BJ (cell line): ENCODE results near the gene PTPRM. TPM values are rescaled to one million over a fixed set of nuclear protein-coding genes. Genes with fewer than 3 reads are reported as not detected.

ENCODE experiments used
- CTCF ChIA-PET: fragments of 350-600 bp; formaldehyde crosslinking; extraction: SDS; loops from one replicate; lab custom pipeline; 2021; ENCODE audit warnings: antibody characterized with exemption, inconsistent platforms; lab: Yijun Ruan, JAX
- POLR2A ChIA-PET: fragments of 300-600 bp; sonication (Branson Sonifier 250); formaldehyde crosslinking; extraction: SDS; loops from one replicate; lab custom pipeline; 2021; ENCODE audit warnings: antibody characterized with exemption; lab: Charles Lee
- DNase-seq: peaks from one replicate; pipeline ENCODE4 v3.0.0-alpha.2; 2011; ENCODE audit warnings: low read depth
- H3K27me3 ChIP-seq: 2 replicates; pipeline ENCODE4 v1.6.0; 2011; ENCODE audit warnings: low read length; ENCODE audit not compliant: control insufficient read depth, insufficient read depth
- H3K36me3 ChIP-seq: 2 replicates; pipeline ENCODE4 v1.5.1; 2011; ENCODE audit warnings: low read length; ENCODE audit not compliant: control insufficient read depth, insufficient read depth
- H3K4me3 ChIP-seq: 2 replicates; pipeline ENCODE4 v1.5.1; 2011; ENCODE audit warnings: low read depth, mild to moderate bottlenecking, control low read depth, low read length
- polyA plus RNA-seq: library from polyadenylated mRNA; depleted of rRNA; stranded (reverse); fragments of >200 nt; gene quantifications from 2 replicates; pipeline ENCODE4 v1.2.3, GENCODE V29; 2011
- TF ChIP-seq, protein P1 (sequence below): IDR thresholded peaks from 2 replicates; pipeline ENCODE4 v1.5.1; 2011; ENCODE audit warnings: low read depth, mild to moderate bottlenecking, control low read depth, inconsistent platforms, low read length, moderate library complexity; ENCODE audit not compliant: insufficient read depth

Gene PTPRM
- polyA plus RNA-seq, 1 experiment, result 149 TPM

DNA sequence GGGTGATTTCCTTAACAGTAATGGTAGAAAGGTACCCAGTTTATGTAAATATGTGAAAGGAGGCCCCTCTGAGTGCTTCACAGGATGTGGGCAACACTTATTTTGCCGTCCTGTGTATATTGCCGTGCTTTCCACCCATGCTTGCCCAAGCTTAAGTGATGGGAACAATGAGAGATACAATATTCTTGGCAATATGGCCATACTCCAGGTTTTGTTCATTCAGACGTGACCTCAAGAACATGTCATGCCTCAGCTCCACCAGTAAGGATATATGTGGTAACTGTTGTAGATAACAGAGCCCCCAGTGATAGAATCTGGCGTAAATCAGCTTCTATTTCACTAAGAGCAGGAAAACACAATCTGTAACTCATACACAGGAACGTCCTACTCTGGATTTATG, 318.7 kb downstream of the PTPRM start:
- TF ChIP-seq, protein P1, sequence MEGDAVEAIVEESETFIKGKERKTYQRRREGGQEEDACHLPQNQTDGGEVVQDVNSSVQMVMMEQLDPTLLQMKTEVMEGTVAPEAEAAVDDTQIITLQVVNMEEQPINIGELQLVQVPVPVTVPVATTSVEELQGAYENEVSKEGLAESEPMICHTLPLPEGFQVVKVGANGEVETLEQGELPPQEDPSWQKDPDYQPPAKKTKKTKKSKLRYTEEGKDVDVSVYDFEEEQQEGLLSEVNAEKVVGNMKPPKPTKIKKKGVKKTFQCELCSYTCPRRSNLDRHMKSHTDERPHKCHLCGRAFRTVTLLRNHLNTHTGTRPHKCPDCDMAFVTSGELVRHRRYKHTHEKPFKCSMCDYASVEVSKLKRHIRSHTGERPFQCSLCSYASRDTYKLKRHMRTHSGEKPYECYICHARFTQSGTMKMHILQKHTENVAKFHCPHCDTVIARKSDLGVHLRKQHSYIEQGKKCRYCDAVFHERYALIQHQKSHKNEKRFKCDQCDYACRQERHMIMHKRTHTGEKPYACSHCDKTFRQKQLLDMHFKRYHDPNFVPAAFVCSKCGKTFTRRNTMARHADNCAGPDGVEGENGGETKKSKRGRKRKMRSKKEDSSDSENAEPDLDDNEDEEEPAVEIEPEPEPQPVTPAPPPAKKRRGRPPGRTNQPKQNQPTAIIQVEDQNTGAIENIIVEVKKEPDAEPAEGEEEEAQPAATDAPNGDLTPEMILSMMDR, result no peak
- CTCF ChIA-PET, result interaction anchor here (1.1 kb wide), 1 partner anchor 13 kb away, joined by 4 read pairs; no protein-coding TSS in a partner anchor
- Histone ChIP-seq H3K27me3 (no peaks in the 10 kb centered on the region), H3K4me3 (no peak overlapping the region), H3K36me3 (no peaks in the 10 kb centered on the region)
- POLR2A ChIA-PET, result no interaction called here
- DNase-seq, result no peak

DNA sequence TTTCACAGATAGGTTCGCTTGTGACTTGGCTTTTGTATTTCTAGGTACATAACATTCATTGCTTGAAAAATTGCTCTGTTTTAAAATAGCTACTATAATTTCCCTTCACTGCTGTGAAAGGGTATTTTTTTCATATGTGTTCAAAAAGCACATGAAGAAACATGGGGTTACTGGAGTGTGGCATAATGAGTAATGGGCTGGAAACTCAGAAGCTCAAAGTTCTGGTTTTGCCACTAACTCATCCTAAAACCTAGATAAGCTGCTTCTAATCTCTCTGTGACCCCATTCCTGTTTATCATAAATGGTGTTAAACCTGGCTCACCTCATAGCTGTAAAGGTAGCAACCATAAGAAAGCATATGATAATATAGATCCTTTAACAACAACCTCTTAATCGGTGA, 319.3 kb downstream of the PTPRM start:
- Histone ChIP-seq H3K36me3 (no peaks in the 10 kb centered on the region), H3K27me3 (no peaks in the 10 kb centered on the region), H3K4me3 (no peak overlapping the region)
- ChIA-PET CTCF (interaction anchor here (1.1 kb wide), 2 partner anchors 15 to 96 kb away, joined by 3 read pairs; no protein-coding TSS in a partner anchor), POLR2A (no interaction called here)
- no peak for DNase-seq
- TF ChIP-seq, protein P1, result no peak

DNA sequence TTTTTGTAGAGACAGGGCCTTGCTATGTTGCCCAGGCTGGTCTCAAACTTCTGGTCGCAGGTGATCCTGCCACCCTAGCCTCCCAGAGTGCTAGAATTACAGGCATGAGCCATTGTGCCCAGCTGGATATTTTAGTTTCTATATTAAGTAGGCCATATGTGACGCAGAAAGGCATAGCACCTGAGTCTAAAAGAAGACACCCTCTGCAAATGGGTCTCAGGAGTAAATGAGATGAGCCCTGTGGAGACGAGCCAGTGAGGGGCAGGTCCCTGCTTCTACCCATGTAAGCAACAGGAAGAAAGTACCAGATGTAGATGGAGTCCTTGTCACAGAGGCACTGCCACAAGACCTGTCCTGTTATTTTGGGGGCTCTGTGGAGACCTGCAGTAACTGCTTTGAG, 322.4 kb downstream of the PTPRM start:
- H3K27me3 ChIP-seq, result no peaks in the 10 kb centered on the region
- DNase-seq, result no peak
- CTCF ChIA-PET, result no interaction called here
- H3K4me3 ChIP-seq, result no peak overlapping the region
- H3K36me3 ChIP-seq, result no peaks in the 10 kb centered on the region
- TF ChIP-seq, protein P1, result no peak
- POLR2A ChIA-PET, result no interaction called here

- POLR2A ChIA-PET, result no interaction called here
- CTCF ChIA-PET, result no interaction called here
- DNase-seq, result no peak
- H3K36me3 ChIP-seq, result no peaks in the 10 kb centered on the region
- no peak overlapping the region for H3K4me3 ChIP-seq
- TF ChIP-seq, protein P1, result no peak
- H3K27me3 ChIP-seq, result no peaks in the 10 kb centered on the region
Observed at GRCh38 chr18:7890075-7890474, 323.0 kb downstream of the PTPRM start.

DNA sequence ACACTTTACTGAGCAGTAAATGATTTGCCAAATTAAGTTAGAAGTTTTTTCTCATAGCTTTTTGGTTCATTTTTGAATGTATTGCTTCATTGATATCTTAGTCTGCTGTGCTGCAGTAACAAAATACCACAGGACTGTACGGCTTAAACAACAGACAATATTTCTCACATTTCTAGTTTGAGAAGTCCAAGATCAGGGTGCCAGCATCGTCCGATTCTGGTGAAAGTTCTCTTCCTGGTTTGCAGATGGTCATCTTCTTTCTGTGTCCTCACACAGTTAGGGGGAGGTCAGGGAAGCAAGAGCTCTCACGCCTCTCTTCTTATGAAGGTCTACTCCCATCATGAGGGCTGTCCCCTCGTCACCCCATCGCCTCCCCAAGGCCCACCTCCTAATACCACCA, 325.4 kb downstream of the PTPRM start:
- Histone ChIP-seq H3K27me3 (no peaks in the 10 kb centered on the region), H3K36me3 (no peaks in the 10 kb centered on the region), H3K4me3 (no peak overlapping the region)
- CTCF ChIA-PET, result no interaction called here
- DNase-seq, result no peak
- POLR2A ChIA-PET, result no interaction called here
- TF ChIP-seq, protein P1, result no peak
